Panc1 (cell line): ENCODE results near the gene PFN3.

Experiments used
- POLR2AphosphoS5 ChIP-seq: IDR thresholded peaks from 2 replicates; pipeline ENCODE4 v1.6.1; 2012; ENCODE audit warnings: mild to moderate bottlenecking, low read depth, low read length, moderate library complexity
- SIN3A ChIP-seq: IDR thresholded peaks from 2 replicates; pipeline ENCODE4 v1.6.1; 2012; ENCODE audit warnings: low read depth, mild to moderate bottlenecking, low read length, moderate library complexity, borderline replicate concordance; ENCODE audit not compliant: insufficient read depth
- TCF7L2 ChIP-seq: IDR thresholded peaks from 2 replicates; pipeline ENCODE4 v1.6.1; 2011; ENCODE audit warnings: mild to moderate bottlenecking, low read depth, low read length, inconsistent platforms
- TF ChIP-seq, protein P1 (sequence below): fragments of 450-650 bp; IDR thresholded peaks from 2 replicates; pipeline ENCODE4 v1.5.1; 2017; ENCODE audit warnings: mild to moderate bottlenecking

DNA sequence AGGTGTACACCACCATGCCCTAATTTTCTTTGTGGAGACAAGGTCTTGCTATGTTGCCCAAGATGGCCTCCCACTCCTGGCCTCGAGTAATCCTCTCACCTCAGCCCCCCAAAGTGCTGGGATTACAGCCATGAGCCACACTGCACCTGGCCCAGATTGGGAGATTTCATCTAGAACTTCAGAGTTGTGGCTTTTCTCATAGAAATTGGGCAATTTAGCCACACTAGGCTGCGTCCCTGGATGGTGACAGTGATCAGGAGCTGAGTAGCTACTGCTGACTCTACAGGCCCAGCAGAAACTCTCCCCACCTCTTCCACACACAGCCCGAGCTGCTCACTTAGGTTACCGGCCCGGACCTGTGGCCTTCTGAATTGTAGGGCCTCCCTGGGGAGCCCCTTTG lies 7.7 kb downstream of the PFN3 start:
- TF ChIP-seq SIN3A (no peak), TCF7L2 (no peak), POLR2AphosphoS5 (no peak)
- TF ChIP-seq, protein P1, sequence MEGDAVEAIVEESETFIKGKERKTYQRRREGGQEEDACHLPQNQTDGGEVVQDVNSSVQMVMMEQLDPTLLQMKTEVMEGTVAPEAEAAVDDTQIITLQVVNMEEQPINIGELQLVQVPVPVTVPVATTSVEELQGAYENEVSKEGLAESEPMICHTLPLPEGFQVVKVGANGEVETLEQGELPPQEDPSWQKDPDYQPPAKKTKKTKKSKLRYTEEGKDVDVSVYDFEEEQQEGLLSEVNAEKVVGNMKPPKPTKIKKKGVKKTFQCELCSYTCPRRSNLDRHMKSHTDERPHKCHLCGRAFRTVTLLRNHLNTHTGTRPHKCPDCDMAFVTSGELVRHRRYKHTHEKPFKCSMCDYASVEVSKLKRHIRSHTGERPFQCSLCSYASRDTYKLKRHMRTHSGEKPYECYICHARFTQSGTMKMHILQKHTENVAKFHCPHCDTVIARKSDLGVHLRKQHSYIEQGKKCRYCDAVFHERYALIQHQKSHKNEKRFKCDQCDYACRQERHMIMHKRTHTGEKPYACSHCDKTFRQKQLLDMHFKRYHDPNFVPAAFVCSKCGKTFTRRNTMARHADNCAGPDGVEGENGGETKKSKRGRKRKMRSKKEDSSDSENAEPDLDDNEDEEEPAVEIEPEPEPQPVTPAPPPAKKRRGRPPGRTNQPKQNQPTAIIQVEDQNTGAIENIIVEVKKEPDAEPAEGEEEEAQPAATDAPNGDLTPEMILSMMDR = no peak
